Peyer's patch (tissue), 4 donors: ENCODE results near the gene KREMEN1. TPM values are rescaled to one million over a fixed set of nuclear protein-coding genes. Genes with fewer than 3 reads are reported as not detected.

Experiments used
- DNase-seq, 3 donors: peaks; one replicate each; pipeline ENCODE4 v3.0.0-alpha.2; 2017 to 2019
- H3K27ac ChIP-seq, 4 donors: fragments of 200-600 bp; sonication (generic); one replicate each; pipeline ENCODE4 v1.5.1; 2016 to 2019
- H3K27me3 ChIP-seq, 2 donors: fragments of 200-600 bp; sonication (generic); one replicate each; pipeline ENCODE4 v1.5.1; 2019
- H3K36me3 ChIP-seq, 3 donors: fragments of 200-600 bp; sonication (generic); one replicate each; pipeline ENCODE4 v1.5.1; 2016 to 2019
- H3K4me1 ChIP-seq, 4 donors: fragments of 200-600 bp; sonication (generic); one replicate each; pipeline ENCODE4 v1.5.1; 2016 to 2019
- H3K4me3 ChIP-seq, 4 donors: fragments of 200-600 bp; sonication (generic); 1 replicate in 3 of 4; 2 replicates in 1 of 4; pipeline ENCODE4 v1.5.1; 2016 to 2019; ENCODE audit warnings: mild to moderate bottlenecking in 1 of 4
- H3K9me3 ChIP-seq, 4 donors: fragments of 200-600 bp; sonication (generic); one replicate each; pipeline ENCODE4 v1.5.1; 2016 to 2019; ENCODE audit warnings: mild to moderate bottlenecking in 1 of 4
- POLR2A ChIP-seq, 2 donors: fragments of 450-650 bp; IDR thresholded peaks; one replicate each; pipeline ENCODE4 v1.5.1; 2017; ENCODE audit warnings: antibody characterized with exemption in 2 of 2, mild to moderate bottlenecking in 2 of 2, moderate library complexity in 2 of 2
- total RNA-seq, 4 donors: library from RNA; depleted of rRNA; stranded (reverse); fragments of >200 nt; gene quantifications; one replicate each; pipeline ENCODE4 v1.1.0, GENCODE V29; 2016
- TF ChIP-seq, protein P1 (sequence below), 6 experiments: fragments of 450-650 bp in 4 of 6; fragments of 200-600 bp in 2 of 6; sonication (generic) in 1 of 6; IDR thresholded peaks; one replicate each; pipeline ENCODE4 v1.5.1; 2017 to 2019; ENCODE audit warnings: antibody characterized with exemption in 6 of 6, mild to moderate bottlenecking in 3 of 6, moderate library complexity in 1 of 6

Gene KREMEN1
- total RNA-seq, 4 donors from 2014 or later = 8.2 to 32.2 (median 16.1) TPM

GRCh38 chr22:29158546-29158945, 85.7 kb downstream of the KREMEN1 start:
- no peaks in the 10 kb centered on the region for H3K36me3 ChIP-seq
- DNase-seq = peak in 1 of 3 donors; percentile 11
- H3K27ac ChIP-seq = no peak overlapping the region

DNA sequence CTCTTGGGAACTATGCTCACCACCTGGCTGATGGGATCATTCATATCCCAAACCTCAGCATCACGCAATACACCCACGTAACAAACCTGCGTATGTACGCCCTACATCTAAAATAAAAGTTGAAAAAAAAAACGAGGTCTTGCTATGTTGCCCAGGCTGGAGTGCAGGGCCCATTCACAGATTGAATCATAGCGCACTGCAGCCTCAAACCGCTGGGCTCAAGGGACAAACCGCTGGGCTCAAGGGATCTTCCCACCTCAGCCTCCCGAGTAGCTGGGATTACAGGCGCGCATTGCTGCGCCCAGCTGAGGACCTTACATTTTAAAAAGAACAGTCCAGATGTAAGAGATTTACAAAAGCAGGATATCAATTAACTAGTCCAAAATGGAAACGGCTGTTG, 91.0 kb downstream of the KREMEN1 start:
- Histone ChIP-seq H3K9me3 (no peaks in the 10 kb centered on the region), H3K27ac (no peak overlapping the region), H3K4me1 (no peaks in the 10 kb centered on the region), H3K4me3 (no peak overlapping the region), H3K36me3 (no peaks in the 10 kb centered on the region), H3K27me3 (no peaks in the 10 kb centered on the region)
- TF ChIP-seq, protein P1, sequence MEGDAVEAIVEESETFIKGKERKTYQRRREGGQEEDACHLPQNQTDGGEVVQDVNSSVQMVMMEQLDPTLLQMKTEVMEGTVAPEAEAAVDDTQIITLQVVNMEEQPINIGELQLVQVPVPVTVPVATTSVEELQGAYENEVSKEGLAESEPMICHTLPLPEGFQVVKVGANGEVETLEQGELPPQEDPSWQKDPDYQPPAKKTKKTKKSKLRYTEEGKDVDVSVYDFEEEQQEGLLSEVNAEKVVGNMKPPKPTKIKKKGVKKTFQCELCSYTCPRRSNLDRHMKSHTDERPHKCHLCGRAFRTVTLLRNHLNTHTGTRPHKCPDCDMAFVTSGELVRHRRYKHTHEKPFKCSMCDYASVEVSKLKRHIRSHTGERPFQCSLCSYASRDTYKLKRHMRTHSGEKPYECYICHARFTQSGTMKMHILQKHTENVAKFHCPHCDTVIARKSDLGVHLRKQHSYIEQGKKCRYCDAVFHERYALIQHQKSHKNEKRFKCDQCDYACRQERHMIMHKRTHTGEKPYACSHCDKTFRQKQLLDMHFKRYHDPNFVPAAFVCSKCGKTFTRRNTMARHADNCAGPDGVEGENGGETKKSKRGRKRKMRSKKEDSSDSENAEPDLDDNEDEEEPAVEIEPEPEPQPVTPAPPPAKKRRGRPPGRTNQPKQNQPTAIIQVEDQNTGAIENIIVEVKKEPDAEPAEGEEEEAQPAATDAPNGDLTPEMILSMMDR (IDR thresholded peaks at IDR 0.05) = no peak
- TF ChIP-seq POLR2A (IDR thresholded peaks at IDR 0.05) = no peak
- peak in 1 of 3 donors; percentile 9 for DNase-seq

More at GRCh38 chr22:29158546-29158945, 85.7 kb downstream of the KREMEN1 start:
- no peak overlapping the region for H3K4me3 ChIP-seq
- H3K4me1 ChIP-seq = peaks cover 0 to 10% (median 2%) of the 10 kb centered on the region in 4 donors
- H3K9me3 ChIP-seq = no peaks in the 10 kb centered on the region
- no peaks in the 10 kb centered on the region for H3K27me3 ChIP-seq
- TF ChIP-seq, protein P1 (IDR thresholded peaks at IDR 0.05) = no peak
- no peak for TF ChIP-seq POLR2A (IDR thresholded peaks at IDR 0.05)

GRCh38 chr22:29165321-29166060, 92.7 kb downstream of the KREMEN1 start:
- H3K9me3 ChIP-seq = no peaks in the 10 kb centered on the region
- peak in 1 of 3 donors; percentile 15 for DNase-seq
- TF ChIP-seq POLR2A (IDR thresholded peaks at IDR 0.05) = no peak
- TF ChIP-seq, protein P1 (IDR thresholded peaks at IDR 0.05) = no peak

DNA sequence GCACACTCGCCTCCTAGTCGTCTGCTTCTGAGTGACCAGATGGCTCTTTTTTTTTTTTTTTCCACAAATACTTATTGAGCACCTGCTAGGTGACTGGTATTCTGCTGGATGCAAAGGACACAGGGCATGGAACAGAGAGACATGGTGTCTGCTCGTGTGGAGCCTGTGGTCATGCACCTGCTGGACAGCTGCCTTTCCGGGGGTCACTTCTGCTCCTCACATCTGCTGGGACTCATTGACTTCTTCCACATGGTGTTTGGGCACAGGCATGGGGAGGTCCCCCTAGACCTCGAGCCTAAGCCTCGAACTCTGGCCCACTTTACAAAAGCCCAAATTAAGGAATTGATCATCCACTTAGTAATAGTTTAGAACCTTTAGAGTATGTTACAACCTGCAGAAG, 93.3 kb downstream of the KREMEN1 start:
- Histone ChIP-seq H3K4me1 (no peaks in the 10 kb centered on the region), H3K27ac (no peak overlapping the region), H3K27me3 (no peaks in the 10 kb centered on the region), H3K4me3 (no peak overlapping the region), H3K9me3 (no peaks in the 10 kb centered on the region), H3K36me3 (no peaks in the 10 kb centered on the region)
- no peak for TF ChIP-seq POLR2A (IDR thresholded peaks at IDR 0.05)
- TF ChIP-seq, protein P1 (IDR thresholded peaks at IDR 0.05) = no peak
- no peak for DNase-seq

More at GRCh38 chr22:29165321-29166060, 92.7 kb downstream of the KREMEN1 start:
- H3K27me3 ChIP-seq = no peaks in the 10 kb centered on the region
- no peaks in the 10 kb centered on the region for H3K4me1 ChIP-seq
- H3K27ac ChIP-seq = no peak overlapping the region
- H3K4me3 ChIP-seq = no peak overlapping the region
- H3K36me3 ChIP-seq = no peaks in the 10 kb centered on the region

- no peaks in the 10 kb centered on the region for H3K27me3 ChIP-seq
- no peaks in the 10 kb centered on the region for H3K9me3 ChIP-seq
- peak in 2 of 3 donors; percentile 44 to 68 for DNase-seq
- TF ChIP-seq, protein P1 (IDR thresholded peaks at IDR 0.05) = no peak
- no peak for TF ChIP-seq POLR2A (IDR thresholded peaks at IDR 0.05)
- H3K36me3 ChIP-seq = no peaks in the 10 kb centered on the region
- H3K4me3 ChIP-seq = no peak overlapping the region
- H3K4me1 ChIP-seq = no peaks in the 10 kb centered on the region
- no peak overlapping the region for H3K27ac ChIP-seq
These were observed 94.4 kb downstream of the KREMEN1 start for GRCh38 chr22:29167032-29167911.
